Urothelium cell line (cell line): ENCODE results near the gene KLHL24.
"Not testable (repeated sequence)": the region's sequence is repeated elsewhere in the genome, so short reads cannot be mapped to it uniquely, and the experiment has no call there.

Source experiments
- DNase-seq: peaks from one replicate; pipeline ENCODE4 v3.0.0; 2011; ENCODE audit warnings: low spot score, mixed read lengths
- FAIRE-seq: peaks from 2 replicates; lab custom pipeline; 2011; peaks lifted over from hg19 to GRCh38; lab: Jason Lieb, UNC

Gene KLHL24, protein sequence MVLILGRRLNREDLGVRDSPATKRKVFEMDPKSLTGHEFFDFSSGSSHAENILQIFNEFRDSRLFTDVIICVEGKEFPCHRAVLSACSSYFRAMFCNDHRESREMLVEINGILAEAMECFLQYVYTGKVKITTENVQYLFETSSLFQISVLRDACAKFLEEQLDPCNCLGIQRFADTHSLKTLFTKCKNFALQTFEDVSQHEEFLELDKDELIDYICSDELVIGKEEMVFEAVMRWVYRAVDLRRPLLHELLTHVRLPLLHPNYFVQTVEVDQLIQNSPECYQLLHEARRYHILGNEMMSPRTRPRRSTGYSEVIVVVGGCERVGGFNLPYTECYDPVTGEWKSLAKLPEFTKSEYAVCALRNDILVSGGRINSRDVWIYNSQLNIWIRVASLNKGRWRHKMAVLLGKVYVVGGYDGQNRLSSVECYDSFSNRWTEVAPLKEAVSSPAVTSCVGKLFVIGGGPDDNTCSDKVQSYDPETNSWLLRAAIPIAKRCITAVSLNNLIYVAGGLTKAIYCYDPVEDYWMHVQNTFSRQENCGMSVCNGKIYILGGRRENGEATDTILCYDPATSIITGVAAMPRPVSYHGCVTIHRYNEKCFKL

DNA sequence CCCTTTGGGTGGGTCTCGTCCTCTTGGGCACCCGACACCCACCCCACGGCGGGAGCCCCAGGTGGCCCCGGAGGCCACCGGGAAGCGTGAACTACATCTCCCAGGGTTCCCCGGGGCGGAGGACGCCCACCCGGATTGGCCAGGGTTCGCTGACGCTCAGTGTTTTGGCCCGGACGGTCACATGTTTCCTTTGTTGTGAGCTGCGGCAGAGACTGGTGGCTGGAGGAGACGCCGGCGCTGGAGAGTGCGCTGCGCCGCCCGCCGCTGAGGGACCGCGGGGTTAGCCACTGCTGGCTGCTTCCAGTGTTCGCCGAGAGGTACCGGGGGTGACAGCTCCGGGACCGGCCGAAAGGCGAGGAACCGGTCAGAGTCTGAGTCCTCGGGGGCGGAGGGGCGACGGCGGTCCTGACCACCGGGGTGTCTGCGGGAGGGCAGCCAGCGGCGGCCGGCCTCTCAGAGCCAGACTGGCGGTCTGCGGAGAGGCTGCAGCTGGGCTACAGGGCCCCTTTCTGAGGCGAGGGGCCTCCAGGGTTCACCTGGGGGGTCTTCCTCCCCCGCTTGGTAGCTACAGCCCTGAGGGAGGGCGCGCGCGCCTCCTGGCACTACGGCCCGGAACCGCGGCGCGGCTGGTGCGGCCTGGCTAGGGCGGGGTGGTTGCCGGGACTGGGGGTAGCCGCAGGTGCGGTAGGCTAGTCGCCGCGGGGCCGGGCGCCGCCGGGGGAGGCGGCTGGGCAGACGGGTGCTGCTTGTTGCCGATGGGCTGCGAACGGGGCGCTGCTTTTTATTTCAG lies at the start of gene KLHL24:
Gene KLHL24 (plus strand): TSS at position 193 of the 790 bp plus-strand sequence. CDS start 14,734 bp downstream, outside the sequence.
- DNase-seq: peak; percentile 94
- FAIRE-seq: peak; percentile 42

DNA sequence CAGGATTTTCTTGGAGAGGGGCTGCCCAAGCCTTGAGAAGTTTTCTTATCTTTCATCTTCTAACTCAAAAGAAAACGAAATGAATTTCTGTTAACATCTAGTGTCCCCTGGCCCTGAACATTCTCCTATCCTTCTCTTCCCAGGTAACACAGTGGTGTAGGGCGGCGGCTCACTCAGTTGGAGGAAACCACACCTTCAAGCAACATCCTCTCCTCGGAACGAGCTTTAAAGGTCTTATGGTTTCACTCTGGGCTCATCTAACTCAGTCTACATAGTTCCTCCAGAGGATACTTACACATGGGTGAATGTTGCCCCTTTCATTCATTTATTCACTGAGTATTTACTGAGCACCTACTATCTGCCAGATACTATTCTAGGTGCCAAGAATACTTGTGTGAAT lies 48.9 kb upstream of the KLHL24 start:
- FAIRE-seq (no peak), DNase-seq (no peak)

DNA sequence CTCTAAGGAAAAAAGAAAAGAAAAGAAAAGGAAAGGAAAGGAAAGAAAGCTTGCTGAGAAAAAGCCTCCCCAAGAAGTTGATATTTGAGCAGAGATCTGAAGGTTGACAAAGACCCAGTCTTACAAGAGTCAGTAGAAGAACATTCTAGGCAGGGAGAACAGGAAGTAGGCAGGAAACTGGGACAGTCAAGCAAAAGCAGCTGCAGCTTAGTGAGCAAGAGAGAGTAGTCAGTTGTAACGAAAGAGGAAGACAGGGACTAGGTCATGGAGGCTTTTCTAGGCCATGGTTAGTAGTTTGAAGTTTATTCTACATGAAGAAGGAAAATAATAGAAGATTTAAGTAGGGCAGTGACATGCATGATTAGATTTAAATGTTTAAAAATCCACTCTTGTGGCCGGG lies 48.1 kb upstream of the KLHL24 start:
- FAIRE-seq: no peak
- no peak for DNase-seq

DNA sequence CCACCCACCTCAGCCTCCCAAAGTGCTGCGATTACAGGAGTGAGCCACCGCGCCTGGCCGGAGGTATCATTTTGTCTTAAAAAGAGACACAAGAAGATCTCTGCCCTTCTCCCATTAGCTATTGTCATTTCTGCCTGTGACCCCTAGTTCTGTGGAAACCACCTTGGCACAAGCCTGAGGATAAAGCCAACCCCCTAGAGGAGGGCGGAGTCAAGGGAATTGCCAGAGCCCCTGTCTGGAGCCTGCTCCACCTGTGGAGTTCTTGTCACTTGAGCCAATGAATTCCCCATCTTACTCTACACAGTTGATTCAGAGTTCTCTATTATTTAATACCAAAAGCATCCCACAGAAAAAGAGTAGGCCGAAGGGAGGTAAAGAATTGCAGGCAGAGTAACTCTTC lies 45.0 kb upstream of the KLHL24 start:
- FAIRE-seq (no peak), DNase-seq (no peak)

DNA sequence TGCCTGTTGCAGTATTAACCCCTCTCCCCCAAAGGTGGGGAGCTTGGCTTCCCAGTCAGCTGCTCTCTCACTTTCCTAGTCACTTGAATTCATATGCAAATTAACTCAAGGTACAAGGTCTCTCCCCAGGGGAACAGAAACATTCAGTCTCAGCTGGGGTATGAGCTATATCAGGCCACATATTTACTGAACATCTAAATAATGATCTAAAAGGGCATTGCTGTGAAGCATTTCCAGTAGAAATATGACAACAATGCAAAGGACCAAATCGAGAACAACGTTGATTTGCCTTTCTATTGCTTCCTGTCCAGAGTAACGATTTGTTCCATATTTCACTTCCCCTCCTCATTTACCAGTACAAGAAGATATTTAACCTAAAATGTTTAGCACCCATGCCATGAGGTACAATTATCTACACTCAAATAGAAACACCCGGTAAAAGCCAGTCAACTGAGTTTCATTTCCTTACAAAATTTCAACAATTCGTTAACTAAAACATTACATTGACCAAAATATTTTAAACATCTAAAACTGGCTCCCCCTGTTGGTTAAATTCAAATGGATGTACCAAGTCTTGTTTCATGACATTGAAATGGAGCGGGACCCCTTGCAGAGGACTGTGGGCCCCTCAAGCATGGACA lies 43.4 kb upstream of the KLHL24 start:
- no peak for FAIRE-seq

DNA sequence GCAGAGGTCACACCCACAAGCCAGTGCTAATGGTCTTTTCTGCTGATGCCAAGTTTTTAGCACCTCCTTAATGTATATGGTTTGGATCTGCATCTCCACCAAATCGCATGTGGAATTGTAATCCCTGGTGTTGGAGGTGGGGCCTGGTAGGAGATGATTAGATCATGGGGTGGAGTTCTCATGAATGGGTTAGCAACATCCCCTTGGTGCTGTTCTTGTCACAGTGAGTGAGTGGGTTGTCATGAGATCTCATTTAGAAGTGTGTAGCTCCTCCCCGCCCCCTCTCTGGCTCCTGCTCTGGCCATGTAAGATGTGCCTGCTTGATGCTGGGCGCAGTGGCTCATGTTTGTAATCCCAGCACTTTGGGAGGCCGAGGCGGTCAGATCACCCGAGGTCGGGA lies 42.6 kb upstream of the KLHL24 start:
- DNase-seq (no peak), FAIRE-seq (no peak)

More for the DNA sequence above, 43.4 kb upstream of the KLHL24 start:
- no peak for DNase-seq

DNA sequence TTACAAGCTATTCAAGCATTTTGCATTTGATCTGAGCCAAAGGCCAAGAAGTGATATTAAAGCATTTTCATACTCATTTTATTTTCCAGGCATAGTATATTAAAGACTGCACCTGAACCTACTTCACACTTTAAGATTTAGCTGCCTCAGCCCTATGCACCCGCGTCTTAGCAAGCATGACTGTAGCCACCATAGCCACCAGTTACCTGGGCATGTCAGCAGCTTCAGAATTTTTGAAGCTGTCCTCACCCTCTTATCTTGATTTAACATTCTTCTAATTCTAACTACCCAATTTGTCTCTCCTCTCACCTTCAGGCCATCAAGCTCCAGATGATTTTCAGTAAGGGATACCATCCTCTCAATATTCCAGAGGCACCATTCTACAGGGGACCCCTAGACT lies 40.8 kb upstream of the KLHL24 start:
- DNase-seq (no peak), FAIRE-seq (no peak)

DNA sequence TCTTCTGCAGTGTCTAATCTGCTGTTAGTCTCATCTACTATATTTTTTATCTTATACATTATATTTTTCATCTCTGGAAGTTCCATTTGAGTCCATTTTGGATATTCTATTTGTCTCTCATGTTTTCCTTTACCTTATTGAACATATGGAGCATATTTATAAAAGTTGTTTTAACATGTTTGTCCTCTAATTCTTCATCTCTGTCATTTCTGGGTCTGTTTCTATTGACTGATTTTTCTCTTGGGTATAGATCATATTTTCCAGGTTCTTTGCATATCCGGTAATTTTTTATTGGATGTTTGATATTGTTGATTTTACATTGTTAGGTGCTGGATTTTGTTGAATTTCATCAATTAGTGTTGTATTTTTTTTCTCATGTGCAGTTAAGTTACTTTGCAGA lies 37.5 kb upstream of the KLHL24 start:
- FAIRE-seq (no peak), DNase-seq (no peak)

DNA sequence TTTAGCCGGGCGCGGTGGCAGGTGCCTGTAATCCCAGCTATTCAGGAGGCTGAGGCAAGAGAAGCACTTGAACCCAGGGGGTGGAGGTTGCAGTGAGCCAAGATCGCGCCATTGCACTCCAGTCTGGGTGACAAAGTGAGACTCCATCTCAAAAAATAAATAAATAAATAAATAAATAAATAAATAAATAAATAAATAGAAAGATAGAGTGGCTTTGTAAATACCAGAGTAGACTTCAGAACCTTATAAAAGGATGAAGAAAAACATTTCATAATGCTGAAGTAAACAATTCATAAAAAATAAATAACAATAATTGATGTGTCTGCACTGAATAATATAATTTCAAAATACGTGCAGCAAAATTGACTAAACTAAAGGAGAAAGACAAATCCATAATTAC lies 24.1 kb upstream of the KLHL24 start:
- FAIRE-seq: not testable (repeated sequence)

DNA sequence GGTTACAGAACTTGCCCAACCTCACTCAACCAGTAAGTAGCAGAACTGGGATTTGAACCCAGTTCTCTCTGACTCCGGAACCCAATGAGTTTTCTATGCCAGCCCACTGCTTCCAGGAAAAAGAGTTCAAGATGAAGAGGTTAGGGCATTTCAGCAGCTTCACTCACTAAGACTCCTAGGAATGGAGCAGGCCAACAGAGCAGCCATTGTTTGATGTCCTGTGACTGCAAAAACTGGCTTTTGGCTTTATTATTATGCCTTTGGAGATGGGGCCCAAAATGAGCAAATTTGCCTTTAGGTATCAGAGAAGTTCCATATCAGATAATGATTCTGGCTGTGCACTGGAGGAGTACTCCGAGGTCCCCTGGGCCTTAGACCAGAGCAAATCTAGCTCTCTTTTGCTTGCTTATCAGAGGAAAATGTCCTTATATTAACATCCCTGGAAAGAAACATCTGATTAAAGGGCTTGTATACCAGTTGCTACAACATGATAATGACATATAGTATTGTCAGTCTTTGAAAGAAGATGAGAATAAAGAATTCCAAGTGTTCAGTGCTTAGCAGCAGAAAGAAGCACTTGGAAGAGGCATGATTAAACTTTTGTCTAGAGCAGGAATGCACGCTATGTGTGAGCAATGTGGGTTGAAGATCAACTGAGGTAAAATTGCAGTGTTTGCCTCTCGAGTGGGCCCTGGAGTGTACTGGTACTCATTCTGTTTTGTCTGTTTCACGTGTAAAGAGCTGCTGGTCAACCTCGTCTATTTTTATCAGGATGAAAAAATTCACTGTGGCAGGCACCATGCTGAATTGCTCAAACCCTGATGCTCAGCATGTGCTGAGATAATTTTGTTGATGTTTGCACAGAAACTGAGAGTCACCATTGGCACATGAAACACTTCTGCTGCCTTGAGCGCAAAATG lies 21.8 kb upstream of the KLHL24 start:
- FAIRE-seq (no peak), DNase-seq (no peak)

More for the DNA sequence above, 24.1 kb upstream of the KLHL24 start:
- DNase-seq: not testable (repeated sequence)

DNA sequence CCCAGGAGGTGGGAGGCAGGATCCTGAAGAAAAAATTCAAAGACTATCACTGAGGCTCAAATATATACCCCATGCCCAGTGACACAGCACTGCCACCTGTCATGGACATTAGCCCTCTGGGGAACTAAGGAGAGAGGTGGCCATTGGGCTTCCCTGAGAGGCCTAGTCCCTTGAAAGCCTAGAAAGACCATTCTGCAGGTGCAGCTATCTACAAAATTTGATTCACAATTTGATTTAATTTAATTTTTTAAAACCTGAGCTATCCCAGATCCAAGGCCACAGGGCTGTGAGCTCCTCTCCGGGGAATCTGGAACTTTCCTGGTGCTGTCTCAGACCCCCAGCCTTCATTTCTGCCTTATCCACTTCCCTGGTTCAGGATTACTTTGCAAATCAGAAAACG lies 16.9 kb upstream of the KLHL24 start:
- FAIRE-seq (no peak), DNase-seq (no peak)

DNA sequence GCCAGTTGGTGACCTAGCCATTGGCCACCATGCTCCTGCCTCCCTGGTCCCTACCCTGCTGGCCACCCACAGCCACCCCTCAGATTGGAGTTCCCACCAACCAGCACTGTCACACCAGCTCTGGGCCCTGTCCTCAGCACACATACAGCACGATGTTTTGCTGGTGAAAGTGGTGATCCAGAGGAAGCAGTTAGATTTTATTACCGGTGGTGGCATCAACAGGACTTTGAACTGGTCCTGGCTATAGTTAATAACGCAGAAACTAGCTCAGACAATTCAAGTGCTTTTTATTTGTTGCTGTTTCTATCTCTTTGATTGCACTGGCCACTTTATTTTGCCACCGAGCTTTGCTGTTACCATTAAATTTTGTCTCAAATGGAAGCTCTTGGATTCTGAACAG lies 16.4 kb upstream of the KLHL24 start:
- FAIRE-seq: peak; percentile 30

DNA sequence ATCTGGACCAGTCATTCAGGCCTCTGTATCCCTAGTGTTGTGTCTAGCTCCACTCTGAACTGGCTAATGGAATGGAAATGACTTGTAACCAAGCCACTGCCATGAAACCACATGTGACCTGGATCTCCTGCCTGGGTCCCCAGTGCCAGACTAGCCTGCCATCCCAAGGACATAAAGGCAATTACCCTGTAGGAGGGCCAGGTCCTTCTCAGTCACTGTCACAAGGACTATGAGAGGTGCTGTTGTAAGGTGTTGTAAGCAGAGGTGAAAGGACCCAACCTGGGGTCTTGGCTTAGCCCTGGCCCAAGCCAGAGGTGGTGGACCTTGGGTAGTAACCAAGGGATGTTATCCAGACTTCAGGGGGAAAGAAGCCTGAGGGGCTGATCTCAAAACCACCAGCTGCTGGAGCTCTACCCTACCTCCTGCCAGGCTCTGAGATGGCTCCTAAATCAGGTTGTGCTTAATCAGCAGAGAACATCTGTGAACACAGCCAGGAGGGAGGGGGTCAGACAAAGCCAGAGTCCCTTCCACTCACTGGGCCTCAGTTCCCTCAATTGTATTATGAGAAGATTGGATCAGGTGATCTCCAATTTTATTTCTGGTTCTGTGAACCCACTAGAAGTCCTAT lies 15.7 kb upstream of the KLHL24 start:
- DNase-seq (no peak), FAIRE-seq (peak; percentile 52)

More for the DNA sequence above, 16.4 kb upstream of the KLHL24 start:
- no peak for DNase-seq

DNA sequence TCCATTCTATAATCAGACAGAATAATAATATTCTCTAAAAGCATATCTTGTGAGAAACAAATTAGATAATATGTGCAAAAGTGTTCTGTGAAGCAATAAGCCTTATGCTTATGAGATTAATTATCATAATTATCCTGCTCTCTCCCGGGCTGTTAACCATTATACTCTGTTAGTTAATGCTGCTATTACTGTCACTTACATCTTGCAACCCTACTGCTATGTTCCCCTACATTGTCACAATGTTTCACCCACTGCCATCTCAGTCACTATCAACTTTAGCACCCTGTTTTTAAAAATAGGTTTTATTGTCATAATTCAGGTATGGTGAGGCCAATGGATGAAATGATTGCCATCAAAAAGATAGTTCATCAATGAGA lies 15.2 kb upstream of the KLHL24 start:
- DNase-seq (no peak), FAIRE-seq (peak; percentile 59)

DNA sequence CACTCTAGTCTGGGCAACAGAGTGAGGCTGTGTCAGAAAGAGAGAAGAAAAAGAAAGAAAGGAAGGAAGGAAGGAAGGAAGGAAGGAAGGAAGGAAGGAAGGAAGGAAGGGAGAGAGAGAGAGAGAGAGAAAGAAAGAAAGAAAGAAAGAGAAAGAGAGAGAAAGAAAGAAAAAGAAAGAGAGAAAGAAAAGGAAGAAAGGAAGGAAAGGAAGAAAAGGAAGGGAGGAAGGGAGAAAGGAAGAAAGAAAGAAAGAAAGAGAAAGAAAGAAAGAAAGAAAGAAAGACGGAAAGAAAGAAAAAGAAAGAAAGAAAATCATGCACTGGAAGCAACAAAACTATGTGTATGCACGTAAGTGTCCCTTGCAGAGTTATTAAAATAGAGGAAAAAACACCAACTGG lies 12.9 kb upstream of the KLHL24 start:
- FAIRE-seq, DNase-seq: not testable (repeated sequence)

DNA sequence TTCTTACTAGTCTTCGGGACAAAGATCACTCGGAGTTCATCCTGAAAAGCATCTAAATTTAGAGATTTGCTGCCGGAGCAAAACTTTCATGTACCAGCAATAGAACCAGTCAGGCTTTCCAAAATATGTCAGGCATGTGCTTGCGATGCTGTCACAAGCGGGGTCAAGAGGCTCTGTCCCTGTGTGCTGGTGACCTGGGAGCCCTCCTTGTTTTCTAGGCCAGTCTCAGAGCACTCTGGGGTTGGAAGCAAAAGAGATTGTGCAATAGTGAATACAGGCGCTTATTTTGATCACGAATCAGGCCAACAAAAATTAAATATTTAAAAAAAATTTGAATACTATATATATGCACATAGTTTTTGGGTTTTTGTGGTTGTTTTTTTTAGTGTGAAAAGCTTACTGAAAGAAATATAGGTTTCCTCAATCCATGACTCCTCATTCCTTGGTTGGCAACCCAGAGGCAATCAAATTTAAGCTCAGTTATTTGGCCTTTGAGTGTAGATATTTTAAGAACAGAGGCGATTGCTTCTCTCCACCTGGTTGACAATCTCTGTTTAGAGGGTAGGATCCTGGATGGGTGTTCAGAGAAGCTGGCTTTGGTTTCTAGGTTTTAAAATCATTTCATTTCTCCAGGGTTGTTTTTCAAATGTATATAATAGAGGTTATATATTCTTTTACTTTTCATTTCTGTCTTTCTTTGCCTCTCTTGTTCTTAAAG lies 8.4 kb upstream of the KLHL24 start:
- FAIRE-seq: no peak
- no peak for DNase-seq

DNA sequence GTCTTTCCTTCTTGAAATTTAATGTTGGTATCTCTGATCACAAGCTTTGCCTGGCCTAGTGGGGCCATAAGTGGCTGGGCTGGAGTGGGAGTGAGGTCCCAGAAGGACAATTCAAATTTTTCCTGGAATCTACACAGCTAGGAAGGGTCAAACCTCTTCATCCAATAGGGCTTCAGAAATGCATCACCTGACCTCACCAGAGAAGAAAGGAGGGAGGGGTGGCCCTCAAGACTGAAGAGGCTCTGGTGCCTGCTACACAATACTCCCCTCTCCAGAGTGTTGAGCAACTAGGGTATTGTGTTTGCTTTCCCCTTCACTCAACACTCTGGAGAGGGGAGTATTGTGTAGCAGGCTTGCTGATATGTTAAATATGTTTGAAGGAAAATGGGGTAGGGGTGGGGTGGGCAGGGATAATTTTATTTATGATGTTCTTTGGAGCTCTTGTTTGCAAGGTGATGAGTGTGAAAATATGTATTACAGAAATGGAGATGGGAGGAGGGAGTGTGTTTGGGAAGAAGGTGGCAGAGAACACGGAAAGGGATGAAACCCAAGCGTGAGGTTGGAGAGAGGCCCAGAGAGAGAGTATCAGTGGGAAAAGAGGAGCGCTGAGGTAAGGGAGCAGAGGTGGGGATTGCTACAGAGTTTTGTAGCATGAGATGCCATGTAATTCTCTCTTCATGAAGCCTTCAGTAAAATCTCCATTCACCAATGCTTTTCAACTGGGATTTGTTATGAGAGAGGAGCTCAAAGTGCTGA lies 5.7 kb upstream of the KLHL24 start:
- no peak for DNase-seq
- no peak for FAIRE-seq

DNA sequence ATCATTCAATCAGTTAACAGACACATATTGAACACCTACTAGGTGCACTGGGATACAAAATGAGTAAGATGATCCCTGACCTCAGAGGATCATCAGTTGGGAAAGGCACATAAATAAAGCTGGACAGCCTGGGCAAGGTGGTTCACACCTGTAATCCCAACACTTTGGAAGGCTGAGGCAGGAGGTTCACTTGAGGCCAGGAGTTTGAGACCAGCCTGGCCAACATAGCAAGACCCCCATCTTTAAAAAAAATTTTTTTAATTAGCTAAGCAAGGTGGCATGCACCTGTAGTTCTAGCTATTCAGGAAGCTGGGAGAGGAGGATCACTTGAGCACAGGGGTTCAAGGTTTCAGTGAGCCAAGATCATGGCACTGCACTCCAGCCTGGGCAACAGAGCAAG lies 3.7 kb upstream of the KLHL24 start:
- DNase-seq (no peak), FAIRE-seq (no peak)
